Superior temporal gyrus (tissue), 1 donor: Measurements from ENCODE around the gene PLPP4.

ENCODE experiments used
- DNase-seq: peaks from one replicate; pipeline ENCODE4 v3.0.0-alpha.2; 2016; ENCODE audit errors: extremely low spot score

Gene PLPP4

GRCh38 chr10:120609006-120609405, 152.0 kb downstream of the PLPP4 start:
- DNase-seq = peak; percentile 29

GRCh38 chr10:120610791-120611190, 153.8 kb downstream of the PLPP4 start:
- DNase-seq = peak; percentile 12

GRCh38 chr10:120612756-120613155, 155.7 kb downstream of the PLPP4 start:
- no peak for DNase-seq

- no peak for DNase-seq
Observed at GRCh38 chr10:120613180-120613579, 156.2 kb downstream of the PLPP4 start.

GRCh38 chr10:120614680-120615079, 157.7 kb downstream of the PLPP4 start:
- DNase-seq = no peak

- no peak for DNase-seq
Observed at GRCh38 chr10:120616311-120616911, 159.4 kb downstream of the PLPP4 start.

GRCh38 chr10:120628197-120628596, 171.2 kb downstream of the PLPP4 start:
- no peak for DNase-seq

- no peak for DNase-seq
Observed at GRCh38 chr10:120630266-120630665, 173.2 kb downstream of the PLPP4 start.

- no peak for DNase-seq
Observed at GRCh38 chr10:120632047-120632446, 175.0 kb downstream of the PLPP4 start.

- DNase-seq = no peak
Observed at GRCh38 chr10:120632942-120633341, 175.9 kb downstream of the PLPP4 start.

GRCh38 chr10:120634659-120635058, 177.6 kb downstream of the PLPP4 start:
- DNase-seq = no peak
